ENCODE measurements around the gene GRIK1.

The GRIK1 gene

DNA sequence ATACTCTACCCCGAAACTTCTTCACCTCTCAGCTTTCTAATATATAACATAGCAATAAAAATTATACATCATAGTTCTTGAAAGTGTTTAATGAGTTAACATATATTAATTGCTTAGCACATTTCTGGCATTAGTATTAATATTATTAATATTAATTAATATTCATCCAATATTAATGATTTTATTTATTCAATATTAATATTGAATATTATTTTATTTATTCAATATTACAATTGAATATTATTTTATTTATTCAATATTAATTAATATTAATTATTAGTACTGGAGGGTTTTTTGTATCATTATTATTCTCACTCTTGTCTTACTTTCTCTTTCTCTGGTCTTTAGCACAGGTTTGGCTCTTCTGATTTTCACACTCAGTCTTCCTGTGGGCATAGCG, 105.2 kb downstream of the GRIK1 start:
- no peak for DNase-seq (ENCODE audit: low spot score in 2 of 2)
- H3K36me3 ChIP-seq (replicated peaks), result no peaks in the 10 kb centered on the region
- in situ Hi-C loops (cut with MboI; ENCODE audit: low sequenced_read_pairs), result no loop called here
- no peak overlapping the region for H3K4me3 ChIP-seq
- H3K9me3 ChIP-seq, result 0 out of 2 replicates have a peak, but pooled peaks cover 2% of the 10 kb centered on the region
- no peaks in the 10 kb centered on the region for H3K4me1 ChIP-seq
- no peaks in the 10 kb centered on the region for H3K27me3 ChIP-seq (ENCODE audit: low read depth)

DNA sequence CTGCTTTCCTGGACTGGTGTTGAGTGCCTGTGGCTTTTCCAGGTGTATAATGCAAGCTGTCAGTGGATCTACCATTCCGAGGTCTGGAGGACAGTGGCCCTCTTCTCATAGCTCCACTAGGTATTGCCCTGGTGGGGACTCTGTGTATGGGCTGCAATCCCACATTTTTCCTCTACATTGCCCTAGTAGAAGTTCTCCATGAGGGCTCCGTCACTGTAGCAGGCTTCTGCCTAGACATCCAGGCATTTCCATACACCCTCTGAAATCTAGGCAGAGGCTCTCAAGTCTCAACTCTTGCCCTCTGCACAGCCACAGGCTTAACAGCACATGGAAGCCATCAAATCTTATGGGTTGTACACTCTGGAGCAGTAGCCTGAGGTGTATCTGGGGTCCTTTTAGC, 107.6 kb downstream of the GRIK1 start:
- Histone ChIP-seq H3K4me3 (no peak overlapping the region), H3K9me3 (peaks cover 2% of the 10 kb centered on the region; the same call in 1 of the 2 replicates), H3K4me1 (no peaks in the 10 kb centered on the region), H3K36me3 (replicated peaks) (no peaks in the 10 kb centered on the region), H3K27me3 (ENCODE audit: low read depth) (no peaks in the 10 kb centered on the region)
- DNase-seq (ENCODE audit: low spot score in 2 of 2), result no peak
- in situ Hi-C loops (cut with MboI; ENCODE audit: low sequenced_read_pairs), result no loop called here

DNA sequence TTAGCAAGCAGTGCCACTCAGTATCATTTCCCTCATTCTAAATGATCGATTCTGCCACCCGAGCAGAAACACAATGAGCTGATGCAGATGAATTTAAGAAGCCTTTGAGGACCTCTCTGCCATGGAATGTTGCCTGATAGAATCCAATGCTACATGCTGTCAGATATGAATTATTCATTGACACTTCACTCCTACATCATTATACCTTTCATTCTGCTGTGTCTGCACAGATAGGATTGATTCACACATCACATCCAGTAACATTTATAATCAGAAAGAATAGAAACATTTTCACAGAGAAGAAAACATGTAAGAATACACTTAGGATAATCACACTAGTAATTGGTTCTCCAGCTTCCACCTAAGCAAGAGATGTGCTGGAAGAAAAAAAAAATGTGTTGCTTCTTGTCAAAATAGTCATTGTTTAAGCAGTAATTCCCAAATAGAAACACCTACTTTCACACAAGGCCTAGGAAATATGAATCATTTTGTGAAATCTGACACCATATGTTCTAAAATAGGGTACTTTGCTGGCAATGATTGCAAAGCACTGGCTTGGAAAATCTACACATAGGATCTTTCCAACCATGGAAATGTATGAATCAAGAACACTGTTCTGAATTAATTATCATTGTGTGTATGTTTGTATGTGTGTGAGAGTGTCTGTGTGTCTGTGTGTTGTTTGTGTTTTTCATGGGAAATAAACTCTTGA, 110.1 kb downstream of the GRIK1 start:
- H3K27me3 ChIP-seq (ENCODE audit: low read depth), result no peaks in the 10 kb centered on the region
- no peaks in the 10 kb centered on the region for H3K36me3 ChIP-seq (replicated peaks)
- H3K9me3 ChIP-seq, result peaks cover 2% of the 10 kb centered on the region; the same call in 1 of the 2 replicates
- in situ Hi-C loops (cut with MboI; ENCODE audit: low sequenced_read_pairs), result no loop called here
- H3K4me3 ChIP-seq, result no peak overlapping the region
- DNase-seq (ENCODE audit: low spot score in 2 of 2), result no peak
- H3K4me1 ChIP-seq, result no peaks in the 10 kb centered on the region

DNA sequence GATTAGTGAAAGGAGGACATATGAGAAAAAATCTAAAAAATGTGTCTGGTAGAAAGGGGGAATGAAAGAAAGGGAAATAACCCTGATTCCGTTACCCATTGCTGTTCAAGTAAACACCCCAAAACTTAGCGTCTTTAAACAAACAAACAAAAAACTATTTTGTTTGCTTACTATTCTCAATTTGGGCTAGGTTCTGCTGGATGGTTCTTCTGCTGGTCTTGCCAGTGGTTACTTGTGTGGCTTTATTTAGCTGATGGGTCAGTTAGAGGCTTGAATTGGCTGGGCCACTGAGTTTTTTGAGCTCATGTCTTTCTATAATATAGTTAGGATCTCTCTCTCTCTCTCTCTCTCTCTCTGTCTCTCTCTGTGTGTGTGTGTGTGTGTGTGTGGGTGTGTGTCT, 112.1 kb downstream of the GRIK1 start:
- no peaks in the 10 kb centered on the region for H3K27me3 ChIP-seq (ENCODE audit: low read depth)
- DNase-seq (ENCODE audit: low spot score in 2 of 2), result no peak
- no peak overlapping the region for H3K4me3 ChIP-seq
- in situ Hi-C loops (cut with MboI; ENCODE audit: low sequenced_read_pairs), result no loop called here
- no peaks in the 10 kb centered on the region for H3K36me3 ChIP-seq (replicated peaks)
- H3K9me3 ChIP-seq, result peaks cover 6% of the 10 kb centered on the region; the same call in 1 of the 2 replicates
- H3K4me1 ChIP-seq, result no peaks in the 10 kb centered on the region

DNA sequence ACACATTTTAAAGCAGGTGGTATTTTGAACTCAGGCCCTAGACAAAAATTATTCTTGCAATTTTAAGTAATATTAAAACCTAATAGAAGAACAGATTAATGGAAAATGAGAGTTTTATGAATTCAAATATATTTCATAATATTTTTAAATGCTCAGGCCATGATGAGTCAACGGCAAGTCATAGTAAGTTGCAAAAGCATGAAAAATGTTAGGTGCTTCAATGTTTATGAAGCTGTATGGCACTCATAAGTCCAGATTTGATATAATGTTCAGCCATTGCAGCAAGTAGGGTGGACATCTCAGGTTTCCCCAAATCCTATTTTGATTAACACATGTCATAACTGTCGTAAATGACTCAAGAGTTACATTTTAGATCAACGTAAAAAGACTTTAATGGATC, 112.6 kb downstream of the GRIK1 start:
- no peaks in the 10 kb centered on the region for H3K36me3 ChIP-seq (replicated peaks)
- in situ Hi-C loops (cut with MboI; ENCODE audit: low sequenced_read_pairs), result no loop called here
- no peaks in the 10 kb centered on the region for H3K4me1 ChIP-seq
- no peak for DNase-seq (ENCODE audit: low spot score in 2 of 2)
- peaks cover 6% of the 10 kb centered on the region; the same call in 1 of the 2 replicates for H3K9me3 ChIP-seq
- no peaks in the 10 kb centered on the region for H3K27me3 ChIP-seq (ENCODE audit: low read depth)
- no peak overlapping the region for H3K4me3 ChIP-seq

DNA sequence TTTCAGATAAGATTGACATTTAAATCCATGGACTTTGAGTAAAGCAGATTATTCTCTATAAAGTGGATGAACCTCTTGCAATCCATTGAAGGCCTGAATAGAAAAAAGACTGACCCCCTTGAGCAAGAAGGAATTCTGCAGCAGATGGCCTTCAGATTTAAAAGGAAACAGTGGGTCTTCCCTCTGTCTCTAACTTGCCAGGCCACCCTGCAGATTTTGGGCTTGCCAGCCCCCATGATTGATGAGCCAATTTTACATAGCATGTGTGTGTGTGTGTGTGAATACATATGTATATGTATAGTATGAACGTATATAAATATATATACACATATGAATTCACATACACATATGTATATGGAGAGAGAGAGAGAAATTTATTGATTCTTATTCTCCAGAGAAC, 113.4 kb downstream of the GRIK1 start:
- peaks cover 6% of the 10 kb centered on the region; the same call in 1 of the 2 replicates for H3K9me3 ChIP-seq
- in situ Hi-C loops (cut with MboI; ENCODE audit: low sequenced_read_pairs), result no loop called here
- H3K4me1 ChIP-seq, result no peaks in the 10 kb centered on the region

DNA sequence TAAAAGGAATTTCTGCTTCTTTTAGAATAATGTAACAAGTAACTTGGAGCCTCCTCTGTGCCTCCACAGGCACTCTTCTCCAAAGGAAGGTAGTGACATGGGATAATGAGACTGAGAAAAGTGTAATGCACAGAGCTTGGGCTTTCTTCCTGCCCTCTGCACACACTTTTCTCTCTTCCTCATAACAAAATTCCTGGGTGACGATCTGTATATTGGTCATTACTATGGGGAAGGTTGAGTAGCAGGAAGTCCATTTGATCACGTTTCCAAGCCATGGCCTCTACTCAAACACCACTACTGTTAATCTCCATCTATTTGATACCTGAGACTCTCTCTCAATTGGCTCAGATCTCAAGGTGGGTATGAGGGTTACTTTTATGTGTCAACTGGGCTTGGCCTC, 113.9 kb downstream of the GRIK1 start:
- Histone ChIP-seq H3K9me3 (peaks cover 6% of the 10 kb centered on the region; the same call in 1 of the 2 replicates), H3K4me1 (no peaks in the 10 kb centered on the region)
- in situ Hi-C loops (cut with MboI; ENCODE audit: low sequenced_read_pairs), result no loop called here

More for the DNA sequence above, 113.4 kb downstream of the GRIK1 start:
- no peak for DNase-seq (ENCODE audit: low spot score in 2 of 2)
- Histone ChIP-seq H3K27me3 (ENCODE audit: low read depth) (no peaks in the 10 kb centered on the region), H3K36me3 (replicated peaks) (no peaks in the 10 kb centered on the region), H3K4me3 (no peak overlapping the region)

DNA sequence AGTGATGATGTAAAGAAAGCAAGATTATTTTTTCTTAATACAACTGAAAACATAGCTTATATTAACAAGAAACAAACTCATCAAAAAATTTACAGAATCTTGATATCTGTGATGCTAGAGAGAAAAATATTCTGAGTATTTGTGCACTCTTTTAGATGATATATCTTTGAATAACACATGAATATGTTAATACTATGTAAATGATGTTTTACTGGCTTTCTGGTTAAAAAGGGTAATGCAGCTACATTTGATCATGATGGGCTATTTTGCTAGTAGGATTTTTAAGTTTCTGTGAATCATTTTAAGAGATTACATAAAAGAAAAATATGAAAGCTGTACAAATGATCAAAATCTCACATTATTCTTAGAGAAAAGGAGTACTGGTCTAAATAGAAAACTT, 114.5 kb downstream of the GRIK1 start:
- H3K4me1 ChIP-seq, result no peaks in the 10 kb centered on the region
- H3K36me3 ChIP-seq (replicated peaks), result no peaks in the 10 kb centered on the region
- no peak for DNase-seq (ENCODE audit: low spot score in 2 of 2)
- H3K4me3 ChIP-seq, result no peak overlapping the region
- H3K27me3 ChIP-seq (ENCODE audit: low read depth), result no peaks in the 10 kb centered on the region
- peaks cover 6% of the 10 kb centered on the region; the same call in 1 of the 2 replicates for H3K9me3 ChIP-seq
- in situ Hi-C loops (cut with MboI; ENCODE audit: low sequenced_read_pairs), result no loop called here

More for the DNA sequence above, 113.9 kb downstream of the GRIK1 start:
- no peaks in the 10 kb centered on the region for H3K27me3 ChIP-seq (ENCODE audit: low read depth)
- DNase-seq (ENCODE audit: low spot score in 2 of 2), result no peak
- no peak overlapping the region for H3K4me3 ChIP-seq
- no peaks in the 10 kb centered on the region for H3K36me3 ChIP-seq (replicated peaks)

DNA sequence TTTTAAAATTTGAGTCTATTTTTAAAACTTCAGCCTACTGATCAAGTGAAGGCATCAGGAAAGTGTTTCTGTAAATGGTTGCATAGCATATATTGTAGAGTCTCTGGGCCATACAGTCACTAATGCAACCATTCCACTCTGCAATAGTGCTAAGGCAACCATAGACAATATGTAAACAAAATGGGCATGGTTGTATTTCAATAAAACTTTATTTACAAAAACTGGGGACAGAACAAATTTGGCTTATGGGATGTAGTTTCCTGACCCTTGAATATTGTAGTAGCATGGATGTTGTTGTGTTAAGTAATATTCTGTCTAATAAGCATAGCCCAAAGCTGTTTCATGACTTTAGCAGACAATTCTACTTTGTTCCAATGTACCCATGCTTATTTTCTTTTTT, 117.7 kb downstream of the GRIK1 start:
- no peaks in the 10 kb centered on the region for H3K36me3 ChIP-seq (replicated peaks)
- 0 out of 2 replicates have a peak, but pooled peaks cover 4% of the 10 kb centered on the region for H3K9me3 ChIP-seq
- no peaks in the 10 kb centered on the region for H3K27me3 ChIP-seq (ENCODE audit: low read depth)
- H3K4me1 ChIP-seq, result no peaks in the 10 kb centered on the region
- H3K4me3 ChIP-seq, result no peak overlapping the region
- DNase-seq (ENCODE audit: low spot score in 2 of 2), result no peak
- in situ Hi-C loops (cut with MboI; ENCODE audit: low sequenced_read_pairs), result no loop called here

DNA sequence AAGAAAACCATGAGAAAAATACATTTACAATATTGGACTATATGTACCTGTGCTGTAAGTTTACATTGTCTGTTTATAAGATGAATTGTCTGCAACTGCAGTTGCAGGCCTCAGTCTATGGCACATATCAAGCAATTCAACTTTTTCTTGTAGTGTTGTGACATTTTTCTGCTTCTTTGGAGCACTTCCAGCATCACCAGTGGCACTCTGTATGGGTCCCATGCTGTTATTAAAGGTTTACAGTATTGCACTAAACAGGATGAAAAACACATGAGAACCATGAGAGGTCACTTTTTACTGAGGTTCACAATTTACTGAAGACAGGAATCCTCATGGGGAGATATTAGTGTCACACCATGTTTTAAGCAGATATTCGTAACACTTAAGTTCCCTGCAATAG, 118.6 kb downstream of the GRIK1 start:
- H3K4me1 ChIP-seq, result no peaks in the 10 kb centered on the region
- no peaks in the 10 kb centered on the region for H3K27me3 ChIP-seq (ENCODE audit: low read depth)
- DNase-seq (ENCODE audit: low spot score in 2 of 2), result no peak
- H3K36me3 ChIP-seq (replicated peaks), result no peaks in the 10 kb centered on the region
- in situ Hi-C loops (cut with MboI; ENCODE audit: low sequenced_read_pairs), result no loop called here
- no peak overlapping the region for H3K4me3 ChIP-seq
- H3K9me3 ChIP-seq, result peaks cover 4% of the 10 kb centered on the region; the same call in 1 of the 2 replicates

DNA sequence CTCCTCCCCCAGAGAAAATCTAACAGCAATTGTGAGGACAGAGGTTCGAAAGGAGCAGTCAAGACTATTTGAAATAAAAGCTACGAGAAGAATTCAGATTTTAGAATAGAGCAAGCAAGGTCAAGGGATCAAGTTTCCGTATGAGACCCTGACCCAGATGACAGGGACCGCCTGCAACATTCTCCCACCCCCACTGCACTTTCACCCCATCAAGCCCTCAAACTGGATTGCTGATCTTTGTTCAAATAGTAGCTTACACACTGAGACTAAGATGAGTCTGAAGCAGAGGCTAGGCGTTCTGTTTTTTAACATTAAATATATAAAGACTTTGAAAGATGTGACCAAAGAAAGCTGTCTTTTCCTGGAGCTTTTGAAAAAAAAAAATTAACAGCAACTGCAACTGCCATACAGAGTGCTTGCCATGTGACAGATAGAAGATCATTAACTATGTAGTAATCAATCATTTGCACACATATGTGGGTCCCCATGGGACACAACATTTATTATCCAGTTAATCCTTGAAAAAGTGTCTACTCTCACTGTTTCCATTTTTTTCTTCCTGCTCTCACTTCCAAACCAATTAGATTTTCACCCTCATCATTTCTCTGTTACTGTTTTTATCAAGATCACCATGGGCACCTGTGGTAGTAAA, 120.0 kb downstream of the GRIK1 start:
- H3K9me3 ChIP-seq, result peaks cover 4% of the 10 kb centered on the region; the same call in 1 of the 2 replicates
- no peaks in the 10 kb centered on the region for H3K27me3 ChIP-seq (ENCODE audit: low read depth)
- in situ Hi-C loops (cut with MboI; ENCODE audit: low sequenced_read_pairs), result no loop called here
- H3K4me1 ChIP-seq, result no peaks in the 10 kb centered on the region
- no peak overlapping the region for H3K4me3 ChIP-seq
- no peaks in the 10 kb centered on the region for H3K36me3 ChIP-seq (replicated peaks)
- no peak for DNase-seq (ENCODE audit: low spot score in 2 of 2)

DNA sequence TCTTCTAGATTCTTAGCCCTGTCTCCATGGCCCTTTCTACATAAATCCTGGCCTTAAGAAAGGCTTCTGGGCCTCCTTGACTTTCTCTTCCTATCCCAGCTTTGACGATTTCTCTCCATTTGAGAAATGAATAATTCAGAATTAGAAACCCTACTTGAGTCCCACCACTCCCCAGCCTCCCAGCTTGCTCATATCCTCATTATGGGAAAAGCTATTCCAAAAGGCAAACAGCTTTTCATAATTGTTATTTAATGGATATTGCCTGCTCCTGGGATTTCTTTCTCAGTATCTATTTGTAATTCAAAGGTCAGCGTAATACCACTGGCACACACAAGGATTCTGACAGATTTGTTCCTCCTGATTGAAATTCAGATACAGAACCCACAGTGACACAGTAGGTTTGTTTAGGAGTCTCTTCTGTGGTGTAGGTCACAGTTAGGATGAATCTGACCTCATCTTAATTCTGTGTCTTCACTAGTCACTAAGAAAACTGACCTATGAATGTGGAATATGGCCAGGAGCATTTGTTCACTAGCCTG, 121.3 kb downstream of the GRIK1 start:
- Histone ChIP-seq H3K4me3 (no peak overlapping the region), H3K4me1 (no peaks in the 10 kb centered on the region), H3K36me3 (replicated peaks) (no peaks in the 10 kb centered on the region), H3K27me3 (ENCODE audit: low read depth) (no peaks in the 10 kb centered on the region), H3K9me3 (no peaks in the 10 kb centered on the region; the same call in 1 of the 2 replicates)
- in situ Hi-C loops (cut with MboI; ENCODE audit: low sequenced_read_pairs), result no loop called here
- no peak for DNase-seq (ENCODE audit: low spot score in 2 of 2)

DNA sequence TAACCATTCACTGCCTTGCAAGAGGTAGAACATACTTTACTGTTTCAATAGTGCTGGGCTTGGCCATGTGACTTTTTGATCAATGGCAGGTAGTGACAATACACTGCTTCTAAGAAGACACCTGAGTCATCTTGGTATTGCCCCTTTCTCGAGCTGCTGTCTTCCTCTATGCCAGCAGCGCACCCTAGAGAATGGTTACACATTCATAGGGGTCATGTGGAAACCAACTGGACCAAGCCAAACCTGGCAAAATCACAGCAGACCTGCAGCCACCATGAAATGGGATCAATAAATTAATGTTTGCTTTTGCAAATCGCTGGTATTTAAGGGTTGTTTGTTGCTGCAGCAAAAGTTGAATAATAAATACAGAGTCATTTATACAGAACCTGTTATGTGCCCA, 122.3 kb downstream of the GRIK1 start:
- H3K4me3 ChIP-seq, result no peak overlapping the region
- no peaks in the 10 kb centered on the region for H3K36me3 ChIP-seq (replicated peaks)
- DNase-seq (ENCODE audit: low spot score in 2 of 2), result no peak
- H3K4me1 ChIP-seq, result no peaks in the 10 kb centered on the region
- no peaks in the 10 kb centered on the region; the same call in 1 of the 2 replicates for H3K9me3 ChIP-seq
- no peaks in the 10 kb centered on the region for H3K27me3 ChIP-seq (ENCODE audit: low read depth)
- in situ Hi-C loops (cut with MboI; ENCODE audit: low sequenced_read_pairs), result no loop called here

DNA sequence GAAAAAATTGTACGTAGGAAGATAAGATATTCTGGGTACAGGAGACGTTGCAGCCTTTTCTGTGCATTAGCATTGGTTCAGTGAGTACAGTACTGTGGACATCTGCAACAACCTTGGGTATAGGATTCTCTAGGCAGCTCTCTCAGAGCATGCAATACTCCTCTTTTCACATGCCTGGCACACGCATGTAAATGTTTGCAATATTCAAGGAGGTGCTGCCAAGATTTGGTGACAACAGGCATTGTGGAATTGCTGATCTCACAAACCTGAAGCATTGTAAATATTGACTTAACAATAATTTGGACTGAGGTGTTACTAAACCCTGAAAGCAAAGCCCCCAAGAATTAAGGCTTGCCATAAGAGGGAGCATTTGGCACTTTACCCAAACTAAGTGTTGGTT, 126.8 kb downstream of the GRIK1 start:
- Histone ChIP-seq H3K9me3 (no peaks in the 10 kb centered on the region; the same call in 1 of the 2 replicates), H3K4me3 (no peak overlapping the region), H3K27me3 (ENCODE audit: low read depth) (no peaks in the 10 kb centered on the region), H3K4me1 (no peaks in the 10 kb centered on the region), H3K36me3 (replicated peaks) (no peaks in the 10 kb centered on the region)
- in situ Hi-C loops (cut with MboI; ENCODE audit: low sequenced_read_pairs), result no loop called here
- DNase-seq (ENCODE audit: low spot score in 2 of 2), result no peak
